Osteocyte (in vitro differentiated cells): ENCODE measurements around the gene APBA2. TPM values are rescaled to one million over a fixed set of nuclear protein-coding genes. Genes with fewer than 3 reads are reported as not detected.

ENCODE experiments used
- DNase-seq: peaks from one replicate; pipeline ENCODE4 v3.0.0; 2021; ENCODE audit warnings: mixed read lengths; ENCODE audit not compliant: unreplicated experiment; ENCODE audit errors: extremely low spot score
- H3K27ac Mint-ChIP-seq: one replicate; pipeline ENCODE4 v1.8.0; 2021; ENCODE audit warnings: mild to moderate bottlenecking, mixed read lengths; ENCODE audit not compliant: unreplicated experiment
- H3K27me3 Mint-ChIP-seq: one replicate; pipeline ENCODE4 v1.8.0; 2021; ENCODE audit warnings: mixed read lengths; ENCODE audit not compliant: unreplicated experiment
- H3K36me3 Mint-ChIP-seq: one replicate; pipeline ENCODE4 v1.8.0; 2021; ENCODE audit warnings: mixed read lengths; ENCODE audit not compliant: unreplicated experiment
- H3K4me1 Mint-ChIP-seq: one replicate; pipeline ENCODE4 v1.8.0; 2021; ENCODE audit warnings: mixed read lengths; ENCODE audit not compliant: unreplicated experiment
- H3K4me3 Mint-ChIP-seq: one replicate; pipeline ENCODE4 v1.8.0; 2021; ENCODE audit warnings: mild to moderate bottlenecking, moderate library complexity, mixed read lengths; ENCODE audit not compliant: unreplicated experiment
- H3K9me3 Mint-ChIP-seq: one replicate; pipeline ENCODE4 v1.8.0; 2021; ENCODE audit warnings: mixed read lengths; ENCODE audit not compliant: unreplicated experiment
- CTCF ChIP-seq: fragments of 200-600 bp; sonication (generic); IDR thresholded peaks from 2 replicates; pipeline ENCODE4 v1.5.0; 2021; ENCODE audit warnings: antibody characterized with exemption, mild to moderate bottlenecking, moderate library complexity
- total RNA-seq: library from RNA; stranded (reverse); gene quantifications from 2 replicates; pipeline ENCODE4 v1.2.1, GENCODE V29; 2021

The APBA2 gene
- total RNA-seq, 1 donor from 2014 or later: 23.5 TPM

GRCh38 chr15:28943611-28944230, 57.9 kb downstream of the APBA2 start:
- Mint-ChIP-seq H3K36me3 (peaks cover 4% of the 10 kb centered on the region), H3K4me3 (no peak overlapping the region), H3K4me1 (peaks cover 10% of the 10 kb centered on the region), H3K27ac (no peak overlapping the region), H3K27me3 (no peaks in the 10 kb centered on the region), H3K9me3 (peaks cover 6% of the 10 kb centered on the region)
- TF ChIP-seq CTCF: no peak
- DNase-seq: no peak

DNA sequence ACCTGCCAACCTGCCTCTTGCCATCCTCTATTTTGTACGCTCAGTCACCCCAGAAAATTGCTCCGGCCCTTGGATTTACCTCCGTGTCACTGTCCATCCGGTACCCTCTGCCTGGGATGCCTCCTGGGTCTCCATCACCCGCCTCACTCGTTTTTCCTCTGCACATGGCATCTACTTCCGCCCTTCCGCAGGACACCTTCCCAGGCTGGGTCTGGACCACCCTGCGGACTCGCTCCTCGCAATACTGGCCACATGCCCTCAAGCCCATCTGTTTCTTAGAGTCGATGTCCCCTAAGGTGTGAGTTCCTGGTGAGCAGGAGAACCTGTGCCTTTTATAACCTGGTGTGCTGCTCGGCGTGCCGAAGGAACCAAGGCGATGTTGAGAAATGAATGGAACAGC, 58.5 kb downstream of the APBA2 start:
- H3K27me3 Mint-ChIP-seq: no peaks in the 10 kb centered on the region
- no peak for TF ChIP-seq CTCF
- H3K9me3 Mint-ChIP-seq: peaks cover 6% of the 10 kb centered on the region
- peaks cover 4% of the 10 kb centered on the region for H3K36me3 Mint-ChIP-seq
- DNase-seq: no peak
- no peak overlapping the region for H3K27ac Mint-ChIP-seq
- H3K4me1 Mint-ChIP-seq: peaks cover 10% of the 10 kb centered on the region
- no peak overlapping the region for H3K4me3 Mint-ChIP-seq

DNA sequence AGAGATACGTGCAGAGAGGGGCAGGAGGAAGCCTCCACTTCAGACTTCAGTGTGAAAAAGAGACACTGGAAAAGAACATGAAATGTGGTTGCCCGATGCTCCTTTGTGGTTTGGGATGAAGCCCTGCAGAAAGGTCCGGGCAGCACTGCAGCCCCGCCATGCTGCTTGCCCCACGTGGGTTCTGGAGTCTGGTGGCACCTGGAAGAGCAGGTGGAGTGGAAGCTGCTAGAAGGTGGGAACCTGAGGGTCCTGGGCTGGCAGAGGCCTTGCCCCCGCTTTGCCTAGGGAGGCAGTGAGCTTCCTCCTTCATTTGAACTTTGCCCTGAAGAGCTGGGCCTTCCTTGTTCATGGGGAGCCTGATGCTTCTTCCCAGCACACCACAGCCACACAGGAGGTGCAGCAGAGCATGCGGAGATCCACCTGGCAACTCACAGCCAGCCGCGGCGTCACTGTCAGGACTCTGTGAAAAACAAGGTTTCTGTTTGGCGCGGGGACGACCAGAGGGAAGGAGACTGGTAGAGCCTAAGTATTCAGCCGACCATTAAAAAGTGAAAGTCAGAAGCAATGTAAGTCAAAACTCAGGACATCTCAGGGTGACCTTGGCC, 59.0 kb downstream of the APBA2 start:
- Mint-ChIP-seq H3K27me3 (no peaks in the 10 kb centered on the region), H3K4me1 (peaks cover 7% of the 10 kb centered on the region), H3K9me3 (peaks cover 6% of the 10 kb centered on the region), H3K27ac (no peak overlapping the region), H3K36me3 (peaks cover 4% of the 10 kb centered on the region), H3K4me3 (no peak overlapping the region)
- no peak for DNase-seq
- no peak for TF ChIP-seq CTCF

- Mint-ChIP-seq H3K27me3 (no peaks in the 10 kb centered on the region), H3K9me3 (peaks cover 6% of the 10 kb centered on the region), H3K4me1 (peaks cover under 1% of the 10 kb centered on the region), H3K4me3 (no peak overlapping the region), H3K27ac (no peak overlapping the region), H3K36me3 (peaks cover 4% of the 10 kb centered on the region)
- no peak for DNase-seq
- no peak for TF ChIP-seq CTCF
Observed at GRCh38 chr15:28945626-28946230, 60.0 kb downstream of the APBA2 start.

DNA sequence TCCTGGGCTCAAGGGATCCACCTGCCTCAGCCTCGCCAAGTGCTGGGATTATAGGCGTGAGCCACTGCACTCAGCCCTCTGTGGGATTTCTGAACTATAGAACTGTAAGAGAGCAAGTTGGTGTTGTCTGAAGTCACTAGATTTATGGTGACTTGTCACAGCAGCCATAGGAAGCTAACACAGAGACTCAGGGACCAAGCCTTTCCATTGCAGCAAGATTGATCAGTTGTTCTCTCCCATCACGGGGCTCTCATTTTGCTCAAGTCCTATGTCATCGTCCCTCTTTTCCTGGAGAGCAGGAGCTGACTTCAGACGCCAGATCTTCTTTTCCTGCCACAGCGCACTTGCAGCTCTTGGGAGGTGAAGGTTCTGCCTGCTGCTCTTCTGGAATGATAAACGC, 61.0 kb downstream of the APBA2 start:
- Mint-ChIP-seq H3K27ac (no peak overlapping the region), H3K9me3 (peaks cover 6% of the 10 kb centered on the region), H3K4me3 (no peak overlapping the region), H3K27me3 (no peaks in the 10 kb centered on the region), H3K36me3 (peaks cover 4% of the 10 kb centered on the region), H3K4me1 (no peaks in the 10 kb centered on the region)
- no peak for TF ChIP-seq CTCF
- DNase-seq: no peak
